ENCODE measurements around the gene PLD6.
"Not testable (repeated sequence)": the region's sequence is repeated elsewhere in the genome, so short reads cannot be mapped to it uniquely, and the experiment has no call there.

The PLD6 gene

GRCh38 chr17:17196776-17197175 is 9.4 kb downstream of the PLD6 start:
- no peak for DNase-seq

GRCh38 chr17:17195466-17195865 is 10.7 kb downstream of the PLD6 start:
- DNase-seq = not testable (repeated sequence)

DNA sequence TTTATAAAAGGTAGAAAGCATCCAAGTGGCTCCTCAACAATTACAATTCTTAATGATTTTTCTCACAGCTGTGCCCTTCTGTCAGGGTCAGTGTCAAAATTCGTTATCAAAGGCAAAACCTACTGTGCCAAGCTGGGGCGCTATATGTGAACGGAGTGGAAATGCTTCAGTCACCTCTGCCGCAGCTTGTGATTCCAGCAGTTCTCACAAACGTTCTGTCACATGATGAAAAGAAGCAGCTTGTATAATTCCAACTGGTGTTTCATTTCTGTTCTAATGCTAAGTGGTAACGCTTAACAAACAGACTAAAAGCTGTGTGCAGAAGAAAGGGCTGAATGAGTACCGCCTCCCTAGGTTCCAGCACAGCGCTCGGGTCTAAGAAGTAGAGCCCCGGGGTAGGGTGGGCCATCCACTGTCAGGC is 14.2 kb downstream of the PLD6 start:
- DNase-seq = no peak

- no peak for DNase-seq
Observed at GRCh38 chr17:17191346-17191792, 14.8 kb downstream of the PLD6 start.

DNA sequence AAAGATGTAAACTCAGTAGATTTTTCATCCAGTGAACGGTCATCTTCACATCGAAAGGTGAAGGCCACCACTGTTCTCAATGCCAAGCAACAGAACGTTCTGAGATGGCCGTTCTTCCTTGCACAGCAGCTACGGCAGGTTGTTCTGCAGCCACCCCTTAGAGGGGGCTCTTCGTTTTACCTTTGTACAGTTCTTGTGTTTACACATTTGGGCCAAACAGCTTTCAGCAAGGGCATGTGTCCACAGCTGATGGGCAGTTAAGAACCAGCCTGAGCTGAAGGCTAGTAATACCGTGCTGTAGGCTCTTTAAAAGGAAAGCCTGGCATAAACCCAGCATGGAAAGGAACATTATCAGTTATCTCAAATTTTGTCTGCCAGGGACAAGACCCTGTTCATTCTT is 15.9 kb downstream of the PLD6 start:
- no peak for DNase-seq

DNA sequence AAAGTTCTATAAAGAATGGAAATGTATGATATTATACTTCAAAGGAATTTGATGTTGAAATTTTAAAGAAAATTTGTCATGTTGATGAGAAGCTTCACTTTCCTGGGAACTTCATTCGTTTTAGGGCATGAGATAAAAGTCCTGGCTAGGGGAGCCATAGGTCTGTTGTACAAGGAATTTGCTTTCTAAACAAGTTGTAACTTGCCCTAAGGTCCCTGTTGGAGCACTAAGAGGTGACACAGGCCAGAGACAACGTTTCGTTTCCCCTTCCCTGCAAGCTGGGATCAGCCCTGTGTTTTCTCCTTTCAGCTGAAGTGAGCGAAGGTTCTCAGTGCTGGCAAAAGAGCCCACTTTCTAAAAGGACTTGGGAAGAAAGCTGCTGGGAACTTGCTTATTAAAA is 16.6 kb downstream of the PLD6 start:
- no peak for DNase-seq

DNA sequence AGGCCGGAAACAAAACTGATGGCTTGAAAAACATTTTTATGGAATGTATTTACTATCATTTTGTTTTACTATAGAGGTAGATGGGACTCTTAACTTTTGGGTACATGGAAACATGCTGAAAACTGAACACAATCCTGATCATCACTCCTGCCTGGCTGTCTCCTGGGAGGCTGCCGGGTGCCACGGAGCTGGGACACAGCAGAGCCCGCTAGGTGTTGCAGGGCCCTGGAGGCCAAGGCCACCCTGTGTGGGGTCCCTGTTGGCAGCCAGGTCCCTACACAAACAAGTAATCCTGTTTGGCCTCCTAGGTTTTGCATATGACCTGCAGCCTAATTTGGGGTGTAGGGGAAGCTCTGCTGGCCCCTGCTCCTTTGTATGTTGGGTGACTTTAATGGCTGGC is 17.5 kb downstream of the PLD6 start:
- DNase-seq = no peak

DNA sequence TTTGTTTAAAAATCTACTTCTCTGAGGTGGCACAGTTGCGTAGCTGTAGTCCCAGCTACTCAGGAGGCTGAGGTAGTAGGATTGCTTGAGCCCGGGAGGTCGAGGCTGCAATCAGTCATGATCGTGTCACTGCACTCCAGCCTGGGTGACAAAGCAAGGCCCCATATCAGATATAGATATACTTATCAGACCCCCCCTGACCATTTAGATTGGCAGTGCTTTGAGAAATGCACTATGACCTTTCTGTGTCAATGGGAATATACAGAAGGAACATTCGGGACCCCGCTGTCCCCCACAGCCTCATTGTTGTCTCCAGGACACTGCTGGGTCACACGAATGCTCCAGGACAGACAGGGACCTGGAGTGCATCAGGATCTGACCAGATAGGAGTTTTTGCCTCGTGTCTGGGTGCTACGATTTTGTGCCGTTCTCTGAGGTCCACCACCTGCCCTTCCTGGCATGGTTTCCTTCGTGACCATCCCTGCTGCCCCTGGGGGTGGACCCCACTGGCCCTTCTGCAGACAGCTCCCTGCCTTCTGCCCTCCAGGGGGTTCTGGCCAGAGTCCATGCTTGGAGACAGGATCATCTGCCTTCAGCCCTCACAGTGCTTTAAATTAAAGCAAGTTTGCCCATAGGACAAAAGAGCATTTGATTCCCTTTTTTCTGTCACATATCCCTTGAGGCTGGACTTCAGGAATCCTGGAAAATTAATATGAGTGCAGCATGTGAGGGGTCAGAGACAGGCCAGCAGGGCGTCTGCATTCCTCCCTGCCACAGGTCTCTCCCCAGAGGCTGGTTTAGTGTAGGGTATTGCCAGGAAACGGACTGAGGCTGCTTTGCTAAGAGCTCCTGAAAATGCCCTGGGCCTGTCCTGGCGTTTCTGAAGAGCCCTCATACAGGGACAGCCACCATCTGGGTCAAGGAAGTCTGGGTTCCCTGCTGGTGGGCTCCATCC is 19.3 kb downstream of the PLD6 start:
- DNase-seq = no peak

DNA sequence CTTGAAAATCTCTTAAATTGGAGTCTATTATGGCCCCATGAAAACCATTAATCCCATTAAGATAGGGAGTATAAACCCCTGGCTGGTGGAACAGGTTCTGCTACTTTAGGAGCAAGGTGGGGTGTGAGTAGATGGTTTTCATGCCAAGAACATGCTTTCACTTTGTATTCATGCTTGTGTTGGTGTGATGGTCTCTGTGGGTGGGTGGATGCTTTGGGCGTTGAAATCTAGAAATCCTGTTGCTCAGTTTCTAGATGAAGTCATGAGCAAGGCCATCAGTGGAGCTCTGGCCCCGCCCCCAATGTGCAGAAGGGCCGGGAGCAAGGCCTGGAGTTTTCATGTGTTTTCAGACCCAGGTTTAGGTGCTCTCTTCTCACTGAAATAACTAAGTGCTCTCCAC is 20.1 kb downstream of the PLD6 start:
- DNase-seq = no peak

- not testable (repeated sequence) for DNase-seq
Observed at GRCh38 chr17:17184985-17185757, 21.0 kb downstream of the PLD6 start.

- DNase-seq = no peak
Observed at GRCh38 chr17:17183744-17184143, 22.4 kb downstream of the PLD6 start.

GRCh38 chr17:17182598-17183136 is 23.5 kb downstream of the PLD6 start:
- no peak for DNase-seq

- DNase-seq = no peak
Observed at GRCh38 chr17:17181666-17182597, 24.2 kb downstream of the PLD6 start.

DNA sequence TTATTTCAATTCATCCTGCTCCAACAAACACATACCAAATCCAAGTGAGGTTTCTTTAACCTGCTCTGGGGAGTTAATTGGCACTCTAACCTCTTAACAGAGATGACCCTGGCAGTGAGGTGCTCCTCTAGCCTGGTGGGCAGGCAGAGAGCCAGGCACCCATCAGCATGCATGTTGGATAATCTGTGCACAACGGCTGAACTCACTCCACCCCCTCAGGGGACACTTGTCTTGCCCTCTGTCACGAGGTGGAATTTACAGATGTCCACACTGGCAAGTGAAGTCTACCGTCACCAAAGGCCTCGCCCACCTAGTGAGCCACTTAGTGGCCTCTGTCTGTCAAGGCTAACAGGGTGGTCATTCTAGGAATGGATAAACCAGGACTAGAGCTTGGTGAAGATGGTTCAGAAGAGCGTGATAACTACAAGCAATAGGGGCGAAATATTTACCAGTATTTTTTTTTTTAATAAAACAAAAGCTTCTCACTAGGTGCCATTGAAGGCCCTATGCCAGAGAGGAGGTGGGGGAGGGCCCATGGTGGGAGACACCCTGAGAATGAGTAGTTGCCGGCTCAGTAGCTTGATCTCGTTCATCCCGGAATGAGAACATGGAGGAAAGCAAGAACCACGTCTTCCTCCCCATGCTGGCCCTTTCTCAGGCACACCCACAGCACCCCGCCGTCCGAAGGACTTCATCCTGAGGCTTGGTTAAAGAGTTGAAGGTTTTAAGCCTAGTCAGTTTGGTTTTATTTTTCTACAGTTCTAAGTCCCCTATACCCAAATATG is 25.2 kb downstream of the PLD6 start:
- DNase-seq = no peak

GRCh38 chr17:17180141-17180603 is 26.0 kb downstream of the PLD6 start:
- DNase-seq = no peak

DNA sequence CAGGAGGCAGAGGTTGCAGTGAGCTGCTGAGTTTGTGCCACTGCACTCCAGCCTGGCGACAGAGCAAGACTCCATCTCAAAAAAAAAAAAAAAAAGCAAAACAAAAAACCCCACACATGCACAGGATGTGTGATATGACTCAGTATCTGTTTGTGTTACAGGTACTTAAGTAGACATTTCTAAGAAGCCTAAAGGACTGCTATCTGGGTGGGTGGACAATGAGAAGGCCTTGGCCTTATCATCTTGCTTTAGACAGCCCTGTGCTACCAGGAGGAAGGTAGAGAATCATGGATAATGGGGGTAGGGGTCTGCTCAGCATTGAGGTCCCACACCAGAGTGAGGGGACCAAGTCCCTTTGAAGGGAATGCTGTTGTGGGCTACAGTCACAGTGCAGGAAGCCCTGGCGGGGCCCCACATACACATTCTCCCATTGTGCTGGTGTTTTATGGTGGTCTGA is 26.7 kb downstream of the PLD6 start:
- DNase-seq = no peak

GRCh38 chr17:17177176-17177575 is 29.0 kb downstream of the PLD6 start:
- no peak for DNase-seq

GRCh38 chr17:17176341-17176740 is 29.8 kb downstream of the PLD6 start:
- no peak for DNase-seq

DNA sequence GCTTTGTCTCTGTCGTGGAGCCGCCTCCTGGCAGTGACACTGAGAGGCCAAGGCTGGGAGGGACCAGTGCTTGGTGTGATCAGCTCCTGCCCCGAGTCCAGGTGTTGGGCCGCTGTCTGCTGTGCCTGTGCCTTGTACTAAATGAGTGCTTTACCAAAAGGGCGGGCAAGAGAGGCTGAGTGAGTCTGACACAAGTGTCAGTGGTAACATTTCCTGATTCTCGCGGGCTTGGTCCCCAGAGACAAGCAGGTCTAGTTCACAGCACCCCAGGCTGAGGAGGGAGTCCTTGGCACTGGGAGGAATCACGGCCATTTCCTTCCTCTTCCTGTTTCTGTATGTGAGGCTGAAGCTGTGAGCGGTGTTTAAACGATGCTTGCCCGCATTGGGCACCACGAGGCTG is 30.2 kb downstream of the PLD6 start:
- DNase-seq = no peak

DNA sequence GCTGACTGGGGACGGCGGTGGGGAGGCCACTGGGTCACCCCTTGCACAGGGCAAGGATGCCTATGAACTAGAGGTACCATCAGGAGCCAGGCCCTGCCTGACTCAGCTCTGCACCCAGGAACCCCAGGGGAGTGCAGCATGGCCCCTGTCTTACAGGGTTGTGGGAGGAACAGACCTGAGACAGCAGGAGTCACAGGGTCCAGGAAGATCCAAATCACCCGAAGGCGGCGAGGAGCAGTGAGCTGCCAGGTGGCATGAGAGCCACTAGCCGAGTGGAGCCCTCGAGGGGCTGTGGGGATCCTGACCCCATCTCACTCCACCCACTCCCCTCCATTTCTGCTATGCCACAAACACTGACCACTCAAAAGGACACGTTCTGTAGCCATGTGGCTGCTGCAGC is 30.8 kb downstream of the PLD6 start:
- DNase-seq = no peak

DNA sequence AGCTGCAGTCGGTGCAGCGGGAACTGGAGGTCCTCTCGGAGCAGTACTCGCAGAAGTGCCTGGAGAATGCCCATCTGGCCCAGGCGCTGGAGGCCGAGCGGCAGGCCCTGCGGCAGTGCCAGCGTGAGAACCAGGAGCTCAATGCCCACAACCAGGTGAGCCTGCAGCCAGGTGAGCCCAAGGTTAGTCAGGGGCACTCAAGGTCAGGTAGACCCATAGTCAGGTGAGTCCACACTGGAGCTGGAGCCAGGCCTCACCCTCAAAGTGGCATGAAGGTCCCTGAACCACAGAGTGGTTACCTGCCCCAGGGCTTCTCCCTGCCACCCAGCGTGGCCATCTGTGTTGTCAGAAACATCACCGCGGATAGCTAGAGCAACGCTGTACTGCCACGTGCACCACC is 32.2 kb downstream of the PLD6 start:
- no peak for DNase-seq

All from NCI-H526 treated with DMSO at 0.1 percent for 48 hours (cell line).